ENCODE measurements around the gene GALNT9. TPM values are rescaled to one million over a fixed set of nuclear protein-coding genes. Genes with fewer than 3 reads are reported as not detected.

The GALNT9 gene
- total RNA-seq, 4 donors from 2014 or later = 0.17 to 0.58 (median 0.46) TPM

- Histone ChIP-seq H3K27ac (replicated peaks in 1 of 4) (no peak overlapping the region), H3K36me3 (no peaks in the 10 kb centered on the region), H3K4me1 (peaks cover 0 to 5% (median 2%) of the 10 kb centered on the region in 4 donors), H3K4me3 (no peak overlapping the region), H3K27me3 (peaks cover 0 to 100% (median 13%) of the 10 kb centered on the region in 4 donors), H3K9me3 (no peaks in the 10 kb centered on the region)
- DNase-seq (ENCODE audit: extremely low spot score) = no peak
- TF ChIP-seq POLR2AphosphoS5 (IDR thresholded peaks at IDR 0.05) = no peak
- TF ChIP-seq, protein P1, sequence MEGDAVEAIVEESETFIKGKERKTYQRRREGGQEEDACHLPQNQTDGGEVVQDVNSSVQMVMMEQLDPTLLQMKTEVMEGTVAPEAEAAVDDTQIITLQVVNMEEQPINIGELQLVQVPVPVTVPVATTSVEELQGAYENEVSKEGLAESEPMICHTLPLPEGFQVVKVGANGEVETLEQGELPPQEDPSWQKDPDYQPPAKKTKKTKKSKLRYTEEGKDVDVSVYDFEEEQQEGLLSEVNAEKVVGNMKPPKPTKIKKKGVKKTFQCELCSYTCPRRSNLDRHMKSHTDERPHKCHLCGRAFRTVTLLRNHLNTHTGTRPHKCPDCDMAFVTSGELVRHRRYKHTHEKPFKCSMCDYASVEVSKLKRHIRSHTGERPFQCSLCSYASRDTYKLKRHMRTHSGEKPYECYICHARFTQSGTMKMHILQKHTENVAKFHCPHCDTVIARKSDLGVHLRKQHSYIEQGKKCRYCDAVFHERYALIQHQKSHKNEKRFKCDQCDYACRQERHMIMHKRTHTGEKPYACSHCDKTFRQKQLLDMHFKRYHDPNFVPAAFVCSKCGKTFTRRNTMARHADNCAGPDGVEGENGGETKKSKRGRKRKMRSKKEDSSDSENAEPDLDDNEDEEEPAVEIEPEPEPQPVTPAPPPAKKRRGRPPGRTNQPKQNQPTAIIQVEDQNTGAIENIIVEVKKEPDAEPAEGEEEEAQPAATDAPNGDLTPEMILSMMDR (IDR thresholded peaks at IDR 0.05) = no peak
- TF ChIP-seq POLR2A (IDR thresholded peaks at IDR 0.05; ENCODE audit: low read depth) = no peak
- TF ChIP-seq EP300 (IDR thresholded peaks at IDR 0.05) = no peak
- WGBS = 80% methylated on average over 4 of the region's 24 CpGs
- intact Hi-C loops (cut with DNase I) = no loop called here
Observed at GRCh38 chr12:132171293-132171967, 158.0 kb downstream of the GALNT9 start.

DNA sequence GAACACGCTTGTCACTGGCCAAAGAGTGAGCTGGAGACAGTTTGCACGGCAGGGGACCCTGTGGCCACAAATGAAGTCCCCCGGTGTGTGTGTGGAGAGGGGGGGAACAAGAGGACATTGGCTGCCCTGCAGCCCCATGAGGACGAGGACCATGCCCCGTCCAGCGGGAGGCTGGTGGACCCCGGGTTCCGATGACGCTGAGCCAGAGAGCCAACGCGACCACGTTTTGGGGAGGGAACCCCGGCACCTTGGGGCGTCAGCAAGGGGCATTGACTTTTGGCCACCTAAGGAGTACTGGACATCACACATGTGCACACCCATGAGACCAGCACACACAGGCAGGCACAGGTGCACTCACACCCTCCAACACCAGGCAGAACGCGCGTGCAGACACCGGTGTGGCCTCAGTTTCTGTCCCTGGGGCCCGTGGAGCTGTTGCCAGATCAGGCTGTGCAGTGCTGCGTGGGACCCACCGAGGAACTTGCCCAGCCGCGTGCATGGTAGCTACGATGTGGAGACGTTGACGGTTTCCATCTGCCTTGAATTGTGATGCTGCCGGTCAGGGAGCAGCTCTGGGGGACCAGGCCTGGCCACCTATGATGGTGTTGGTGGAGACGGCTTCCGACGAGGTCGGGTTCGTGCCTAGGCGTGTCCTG, 158.6 kb downstream of the GALNT9 start:
- DNase-seq (ENCODE audit: extremely low spot score) = no peak
- H3K4me1 ChIP-seq = peaks cover 0 to 5% (median 2%) of the 10 kb centered on the region in 4 donors
- 73% methylated on average over 8 of the region's 33 CpGs for WGBS
- no peak overlapping the region for H3K4me3 ChIP-seq
- no peak overlapping the region for H3K27ac ChIP-seq (replicated peaks in 1 of 4)
- no peaks in the 10 kb centered on the region for H3K36me3 ChIP-seq
- TF ChIP-seq POLR2A (IDR thresholded peaks at IDR 0.05; ENCODE audit: low read depth) (no peak), EP300 (IDR thresholded peaks at IDR 0.05) (no peak), POLR2AphosphoS5 (IDR thresholded peaks at IDR 0.05) (no peak)
- TF ChIP-seq, protein P1 (IDR thresholded peaks at IDR 0.05) = no peak
- H3K27me3 ChIP-seq = peaks cover 0 to 100% (median 12%) of the 10 kb centered on the region in 4 donors
- intact Hi-C loops (cut with DNase I) = no loop called here
- H3K9me3 ChIP-seq = no peaks in the 10 kb centered on the region

DNA sequence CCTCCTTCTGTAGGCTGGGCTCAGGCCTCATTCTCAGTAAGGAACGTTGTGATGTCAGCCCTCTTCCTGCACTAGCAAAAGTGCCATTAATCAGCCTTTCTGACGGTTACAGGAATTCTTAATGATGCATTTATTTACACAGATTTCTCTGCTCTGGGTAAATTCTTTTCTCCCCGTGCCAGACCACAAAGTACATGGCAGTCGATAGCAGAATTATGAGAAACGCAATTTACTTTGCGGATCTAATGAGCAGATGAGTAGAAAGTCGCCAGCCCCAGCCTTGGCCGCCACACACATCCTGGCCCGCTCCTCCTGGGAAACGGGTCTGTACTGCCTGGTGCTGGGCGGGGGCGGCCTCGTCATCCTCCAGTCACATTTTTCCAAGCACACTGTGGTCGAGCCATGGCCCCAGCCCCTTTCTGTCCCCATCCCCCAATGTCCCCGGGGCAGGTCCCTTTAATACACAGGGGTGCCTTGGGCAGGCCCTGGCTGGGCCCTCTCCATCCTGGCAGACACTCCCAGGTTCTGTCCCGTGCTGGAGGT, 159.2 kb downstream of the GALNT9 start:
- WGBS = 40% methylated on average over 10 of the region's 16 CpGs
- Histone ChIP-seq H3K27ac (replicated peaks in 1 of 4) (no peak overlapping the region), H3K9me3 (no peaks in the 10 kb centered on the region), H3K27me3 (peaks cover 0 to 95% (median 10%) of the 10 kb centered on the region in 4 donors), H3K36me3 (no peaks in the 10 kb centered on the region), H3K4me1 (peaks cover 0 to 5% (median 2%) of the 10 kb centered on the region in 4 donors), H3K4me3 (no peak overlapping the region)
- DNase-seq (ENCODE audit: extremely low spot score) = no peak
- TF ChIP-seq POLR2AphosphoS5 (IDR thresholded peaks at IDR 0.05) (no peak), EP300 (IDR thresholded peaks at IDR 0.05) (no peak)
- intact Hi-C loops (cut with DNase I) = no loop called here

- Histone ChIP-seq H3K4me3 (no peak overlapping the region), H3K27ac (replicated peaks in 1 of 4) (no peak overlapping the region), H3K27me3 (peaks cover 0 to 90% (median 9%) of the 10 kb centered on the region in 4 donors), H3K36me3 (no peaks in the 10 kb centered on the region), H3K4me1 (peaks cover 0 to 5% (median 2%) of the 10 kb centered on the region in 4 donors), H3K9me3 (no peaks in the 10 kb centered on the region)
- no peak for TF ChIP-seq POLR2A (IDR thresholded peaks at IDR 0.05; ENCODE audit: low read depth)
- TF ChIP-seq, protein P1 (IDR thresholded peaks at IDR 0.05) = no peak
- TF ChIP-seq EP300 (IDR thresholded peaks at IDR 0.05) = no peak
- TF ChIP-seq POLR2AphosphoS5 (IDR thresholded peaks at IDR 0.05) = no peak
- WGBS = 89% methylated on average over 12 of the region's 17 CpGs
- intact Hi-C loops (cut with DNase I) = no loop called here
- DNase-seq (ENCODE audit: extremely low spot score) = no peak
Observed at GRCh38 chr12:132169376-132169775, 160.0 kb downstream of the GALNT9 start.
